ENCODE data around the gene ANGPT4. TPM values are rescaled to one million over a fixed set of nuclear protein-coding genes. Genes with fewer than 3 reads are reported as not detected.

Gene ANGPT4
- total RNA-seq, 1 donor from 2014 or later: 0.07 TPM

DNA sequence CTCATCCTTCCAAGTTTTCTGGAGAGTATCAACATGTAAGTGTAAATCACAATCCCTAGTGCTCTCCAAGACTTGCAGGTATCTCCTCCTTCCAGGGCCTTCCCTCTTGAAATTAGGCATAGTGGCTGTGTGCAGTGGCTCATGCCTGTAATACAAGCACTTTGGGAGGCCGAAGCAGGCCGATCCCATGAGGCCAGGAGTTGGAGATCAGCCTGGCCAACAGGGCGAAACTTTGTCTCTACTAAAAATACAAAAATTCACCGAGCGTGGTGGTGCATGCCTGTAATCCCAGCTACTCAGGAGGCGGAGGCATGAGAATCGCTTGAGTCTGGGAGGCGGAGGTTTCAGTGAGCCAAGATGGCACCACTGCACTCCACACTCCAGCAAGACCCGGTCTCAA lies 9.4 kb upstream of the ANGPT4 start:
- no peak for DNase-seq (ENCODE audit: extremely low spot score, unreplicated experiment)
- Mint-ChIP-seq H3K27me3 (no peaks in the 10 kb centered on the region), H3K4me1 (ENCODE audit: unreplicated experiment) (no peaks in the 10 kb centered on the region), H3K9me3 (no peaks in the 10 kb centered on the region), H3K4me3 (no peak overlapping the region), H3K27ac (no peak overlapping the region), H3K36me3 (no peaks in the 10 kb centered on the region)
- TF ChIP-seq, protein P1, sequence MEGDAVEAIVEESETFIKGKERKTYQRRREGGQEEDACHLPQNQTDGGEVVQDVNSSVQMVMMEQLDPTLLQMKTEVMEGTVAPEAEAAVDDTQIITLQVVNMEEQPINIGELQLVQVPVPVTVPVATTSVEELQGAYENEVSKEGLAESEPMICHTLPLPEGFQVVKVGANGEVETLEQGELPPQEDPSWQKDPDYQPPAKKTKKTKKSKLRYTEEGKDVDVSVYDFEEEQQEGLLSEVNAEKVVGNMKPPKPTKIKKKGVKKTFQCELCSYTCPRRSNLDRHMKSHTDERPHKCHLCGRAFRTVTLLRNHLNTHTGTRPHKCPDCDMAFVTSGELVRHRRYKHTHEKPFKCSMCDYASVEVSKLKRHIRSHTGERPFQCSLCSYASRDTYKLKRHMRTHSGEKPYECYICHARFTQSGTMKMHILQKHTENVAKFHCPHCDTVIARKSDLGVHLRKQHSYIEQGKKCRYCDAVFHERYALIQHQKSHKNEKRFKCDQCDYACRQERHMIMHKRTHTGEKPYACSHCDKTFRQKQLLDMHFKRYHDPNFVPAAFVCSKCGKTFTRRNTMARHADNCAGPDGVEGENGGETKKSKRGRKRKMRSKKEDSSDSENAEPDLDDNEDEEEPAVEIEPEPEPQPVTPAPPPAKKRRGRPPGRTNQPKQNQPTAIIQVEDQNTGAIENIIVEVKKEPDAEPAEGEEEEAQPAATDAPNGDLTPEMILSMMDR (conservative IDR thresholded peaks at IDR 0.05): no peak

DNA sequence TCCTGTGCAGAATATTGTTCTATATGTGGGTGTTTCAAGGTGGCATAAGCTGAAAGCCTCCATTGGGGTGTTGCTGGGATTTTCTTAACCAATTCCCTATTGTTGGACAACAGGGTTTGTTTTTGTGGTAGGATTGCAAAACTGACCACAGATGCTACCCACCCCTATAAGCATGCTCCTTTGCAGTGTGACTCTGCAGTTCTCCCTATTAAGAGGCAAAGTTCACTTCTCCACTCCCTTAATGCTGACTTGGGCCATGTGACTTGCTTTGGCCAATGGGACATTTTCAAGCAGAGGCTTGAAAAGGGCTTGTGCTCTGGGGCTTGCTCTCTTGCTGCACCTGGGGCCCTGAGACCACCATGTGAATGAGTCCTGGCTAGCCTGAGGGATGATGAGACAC lies 8.5 kb upstream of the ANGPT4 start:
- H3K4me3 Mint-ChIP-seq: no peak overlapping the region
- no peak overlapping the region for H3K27ac Mint-ChIP-seq
- no peaks in the 10 kb centered on the region for H3K27me3 Mint-ChIP-seq
- no peaks in the 10 kb centered on the region for H3K4me1 Mint-ChIP-seq (ENCODE audit: unreplicated experiment)
- DNase-seq (ENCODE audit: extremely low spot score, unreplicated experiment): no peak
- H3K9me3 Mint-ChIP-seq: no peaks in the 10 kb centered on the region
- no peaks in the 10 kb centered on the region for H3K36me3 Mint-ChIP-seq
- TF ChIP-seq, protein P1 (conservative IDR thresholded peaks at IDR 0.05): no peak

DNA sequence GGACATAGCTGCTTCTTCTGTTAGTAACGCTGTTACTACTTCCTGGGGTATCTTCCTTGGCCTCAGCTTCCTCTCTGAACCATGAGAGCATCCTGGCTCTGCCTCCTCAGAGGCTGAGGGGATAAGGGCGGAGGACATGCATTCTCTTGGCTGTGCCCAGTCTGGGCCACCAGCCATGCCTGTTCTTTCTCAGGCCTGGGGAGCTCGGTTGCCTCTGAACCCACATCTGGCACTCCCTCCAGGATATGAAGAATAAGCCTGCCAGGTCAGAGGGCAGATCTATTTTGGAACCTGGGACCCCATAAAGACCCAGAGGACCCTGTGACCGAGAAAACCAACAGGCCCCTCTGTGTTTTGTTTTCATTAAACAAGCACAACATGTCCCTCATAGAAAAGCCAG lies 6.6 kb upstream of the ANGPT4 start:
- no peaks in the 10 kb centered on the region for H3K36me3 Mint-ChIP-seq
- H3K27ac Mint-ChIP-seq: no peak overlapping the region
- TF ChIP-seq, protein P1 (conservative IDR thresholded peaks at IDR 0.05): no peak

DNA sequence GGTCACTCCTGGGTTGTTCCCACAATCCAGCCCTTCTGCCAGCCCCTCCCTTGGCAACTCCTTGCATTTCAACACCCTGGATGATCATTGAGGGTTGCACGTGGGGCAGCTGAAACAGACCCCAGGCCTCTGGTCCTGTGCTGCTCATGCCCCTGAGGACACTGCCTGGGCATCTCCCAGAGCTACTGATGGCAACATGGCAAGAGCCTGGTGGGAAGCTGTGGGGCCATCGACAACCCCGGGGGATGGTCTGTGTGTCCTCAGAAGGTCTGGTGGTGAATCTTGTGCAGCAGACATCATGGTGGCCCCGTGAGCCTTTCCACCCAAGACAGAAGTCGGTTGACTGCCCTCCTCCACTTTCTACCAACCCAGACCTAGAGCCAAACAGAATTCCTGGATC lies 4.9 kb upstream of the ANGPT4 start:
- no peak overlapping the region for H3K27ac Mint-ChIP-seq
- no peak overlapping the region for H3K4me3 Mint-ChIP-seq
- no peak for DNase-seq (ENCODE audit: extremely low spot score, unreplicated experiment)
- no peaks in the 10 kb centered on the region for H3K9me3 Mint-ChIP-seq
- TF ChIP-seq, protein P1 (conservative IDR thresholded peaks at IDR 0.05): no peak
- H3K36me3 Mint-ChIP-seq: no peaks in the 10 kb centered on the region
- H3K4me1 Mint-ChIP-seq (ENCODE audit: unreplicated experiment): peaks cover 10% of the 10 kb centered on the region
- peaks cover 3% of the 10 kb centered on the region for H3K27me3 Mint-ChIP-seq

More for the DNA sequence above, 6.6 kb upstream of the ANGPT4 start:
- Mint-ChIP-seq H3K4me3 (no peak overlapping the region), H3K4me1 (ENCODE audit: unreplicated experiment) (peaks cover 5% of the 10 kb centered on the region), H3K27me3 (no peaks in the 10 kb centered on the region), H3K9me3 (no peaks in the 10 kb centered on the region)
- DNase-seq (ENCODE audit: extremely low spot score, unreplicated experiment): no peak

DNA sequence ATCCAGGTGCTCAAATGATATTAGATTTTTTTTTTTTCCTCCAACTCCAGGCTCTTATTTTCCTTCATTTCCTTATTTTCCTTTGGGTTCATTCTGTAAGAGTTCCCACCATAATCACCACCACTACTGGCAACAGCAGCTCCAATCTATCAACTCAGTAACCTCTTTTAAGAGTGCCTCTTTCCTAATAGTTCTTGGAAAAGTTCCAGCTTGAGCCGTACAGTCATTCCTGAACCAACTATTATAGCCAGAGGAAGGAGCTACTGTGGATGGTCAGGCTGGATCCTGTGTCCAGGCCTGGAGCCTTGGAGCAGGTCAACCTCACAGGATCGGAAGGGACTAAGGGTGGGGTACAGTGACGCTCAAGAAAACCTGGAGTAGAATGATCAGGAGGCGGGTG lies 4.2 kb upstream of the ANGPT4 start:
- Mint-ChIP-seq H3K27me3 (peaks cover 6% of the 10 kb centered on the region), H3K9me3 (no peaks in the 10 kb centered on the region), H3K4me3 (no peak overlapping the region), H3K36me3 (no peaks in the 10 kb centered on the region), H3K4me1 (ENCODE audit: unreplicated experiment) (peaks cover 10% of the 10 kb centered on the region), H3K27ac (no peak overlapping the region)
- no peak for DNase-seq (ENCODE audit: extremely low spot score, unreplicated experiment)
- TF ChIP-seq, protein P1 (conservative IDR thresholded peaks at IDR 0.05): no peak

DNA sequence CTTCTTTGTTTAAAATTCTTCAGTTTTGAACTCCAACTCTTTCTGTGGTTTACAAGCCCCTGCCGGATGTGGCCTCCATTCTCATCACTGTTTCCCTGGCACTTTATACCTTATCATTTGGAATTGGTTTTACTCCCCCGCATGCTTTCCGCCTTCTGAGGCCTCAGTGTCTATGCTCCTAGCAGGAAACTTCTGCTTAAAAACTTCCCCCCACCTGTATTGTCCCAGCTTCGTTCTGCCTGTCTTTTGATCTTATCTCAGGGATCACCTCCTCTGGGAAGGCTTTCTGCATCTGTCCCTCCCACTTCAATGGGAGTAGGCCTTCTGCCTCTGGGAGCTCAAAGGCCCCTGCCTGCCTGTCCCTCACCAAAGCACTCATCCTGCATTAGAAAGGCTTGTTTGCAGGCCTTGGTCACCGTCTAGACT lies 3.4 kb upstream of the ANGPT4 start:
- H3K36me3 Mint-ChIP-seq: no peaks in the 10 kb centered on the region
- DNase-seq (ENCODE audit: extremely low spot score, unreplicated experiment): no peak
- no peak overlapping the region for H3K4me3 Mint-ChIP-seq
- H3K4me1 Mint-ChIP-seq (ENCODE audit: unreplicated experiment): peaks cover 10% of the 10 kb centered on the region
- TF ChIP-seq, protein P1 (conservative IDR thresholded peaks at IDR 0.05): no peak
- H3K9me3 Mint-ChIP-seq: no peaks in the 10 kb centered on the region
- peaks cover 12% of the 10 kb centered on the region for H3K27me3 Mint-ChIP-seq
- no peak overlapping the region for H3K27ac Mint-ChIP-seq

Data from type B pancreatic cell (in vitro differentiated cells).